ENCODE measurements around the gene SSR1.

DNA sequence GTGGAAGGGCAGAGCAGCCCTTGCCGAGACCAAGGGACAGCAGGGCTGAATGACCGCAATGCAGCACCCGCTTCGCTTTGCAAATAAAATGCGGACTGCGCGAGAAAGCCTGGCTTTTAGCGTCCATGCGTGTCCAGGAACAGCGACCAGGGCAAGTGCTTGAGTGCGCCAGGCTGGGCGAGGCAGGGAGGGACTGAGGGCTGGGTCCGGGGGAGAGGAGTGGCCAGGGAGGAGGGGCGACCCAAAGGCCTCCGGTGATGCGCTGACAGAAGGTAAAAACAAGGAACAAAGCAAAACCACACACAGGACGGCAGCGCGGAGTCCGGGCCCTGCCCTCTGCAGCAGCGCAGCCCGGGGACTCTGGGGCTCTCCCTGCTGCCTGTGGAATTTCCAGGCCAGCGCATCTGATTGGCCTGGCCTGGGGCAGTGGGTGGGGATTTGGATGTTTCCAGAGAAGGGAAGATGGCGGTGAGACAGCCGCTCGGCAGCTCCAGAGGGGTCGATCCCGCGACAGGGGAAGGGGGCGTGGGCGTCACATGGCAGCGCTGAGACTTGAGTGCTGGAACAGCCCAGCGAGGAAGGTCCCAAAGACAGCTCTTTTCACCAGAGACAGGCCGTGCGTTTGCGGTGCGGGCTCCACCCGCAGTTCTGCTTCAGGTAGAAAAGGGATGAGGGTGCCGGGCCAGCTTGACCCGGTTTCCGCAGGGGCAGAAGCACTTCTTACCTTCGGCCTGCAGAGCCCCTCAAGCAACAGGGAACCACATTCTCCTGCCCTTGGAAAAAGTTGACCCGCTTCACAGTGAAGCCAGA is 51.8 kb downstream of the SSR1 start:
- TF ChIP-seq, protein P1, sequence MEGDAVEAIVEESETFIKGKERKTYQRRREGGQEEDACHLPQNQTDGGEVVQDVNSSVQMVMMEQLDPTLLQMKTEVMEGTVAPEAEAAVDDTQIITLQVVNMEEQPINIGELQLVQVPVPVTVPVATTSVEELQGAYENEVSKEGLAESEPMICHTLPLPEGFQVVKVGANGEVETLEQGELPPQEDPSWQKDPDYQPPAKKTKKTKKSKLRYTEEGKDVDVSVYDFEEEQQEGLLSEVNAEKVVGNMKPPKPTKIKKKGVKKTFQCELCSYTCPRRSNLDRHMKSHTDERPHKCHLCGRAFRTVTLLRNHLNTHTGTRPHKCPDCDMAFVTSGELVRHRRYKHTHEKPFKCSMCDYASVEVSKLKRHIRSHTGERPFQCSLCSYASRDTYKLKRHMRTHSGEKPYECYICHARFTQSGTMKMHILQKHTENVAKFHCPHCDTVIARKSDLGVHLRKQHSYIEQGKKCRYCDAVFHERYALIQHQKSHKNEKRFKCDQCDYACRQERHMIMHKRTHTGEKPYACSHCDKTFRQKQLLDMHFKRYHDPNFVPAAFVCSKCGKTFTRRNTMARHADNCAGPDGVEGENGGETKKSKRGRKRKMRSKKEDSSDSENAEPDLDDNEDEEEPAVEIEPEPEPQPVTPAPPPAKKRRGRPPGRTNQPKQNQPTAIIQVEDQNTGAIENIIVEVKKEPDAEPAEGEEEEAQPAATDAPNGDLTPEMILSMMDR (IDR thresholded peaks at IDR 0.05): no peak
- TF ChIP-seq EP300 (IDR thresholded peaks at IDR 0.05): no peak
